Measurements from ENCODE around the gene GAPDH. TPM values are rescaled to one million over a fixed set of nuclear protein-coding genes. Genes with fewer than 3 reads are reported as not detected.

GAPDH gene
- total RNA-seq, 1 donor, result 2,093 TPM

- Histone ChIP-seq H3K27me3 (ENCODE audit: insufficient read depth, low read length) (no peaks in the 10 kb centered on the region), H3K4me3 (ENCODE audit: low read length) (no peak overlapping the region), H3K9me3 (ENCODE audit: low read depth, low read length) (no peaks in the 10 kb centered on the region), H3K4me1 (ENCODE audit: insufficient read depth, low read length) (no peaks in the 10 kb centered on the region)
These were observed 10.6 kb upstream of the GAPDH start for GRCh38 chr12:6523708-6524107.

DNA sequence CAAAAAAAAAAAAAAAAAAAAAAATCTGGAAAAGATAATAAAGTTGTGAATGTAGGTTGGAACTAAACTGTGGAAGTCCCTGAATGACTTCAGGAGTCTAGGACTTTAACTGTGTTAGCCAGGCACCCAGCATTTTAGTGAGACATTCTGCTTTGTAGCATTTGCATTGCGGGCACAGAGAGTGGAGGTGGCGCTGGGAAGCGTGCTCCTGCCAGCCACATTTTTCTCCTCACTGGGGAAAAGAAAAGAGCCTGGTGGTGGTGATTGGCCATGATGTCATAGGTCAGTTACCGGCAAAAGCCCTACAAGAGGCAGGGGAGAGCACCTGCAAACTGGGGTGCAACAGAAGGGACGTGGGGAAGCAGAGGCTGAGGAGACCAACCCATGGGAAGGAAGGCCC lies 9.7 kb upstream of the GAPDH start:
- H3K4me3 ChIP-seq (ENCODE audit: low read length), result no peak overlapping the region
- H3K4me1 ChIP-seq (ENCODE audit: insufficient read depth, low read length), result no peaks in the 10 kb centered on the region
- H3K27me3 ChIP-seq (ENCODE audit: insufficient read depth, low read length), result no peaks in the 10 kb centered on the region
- no peaks in the 10 kb centered on the region for H3K9me3 ChIP-seq (ENCODE audit: low read depth, low read length)

- H3K4me3 ChIP-seq (ENCODE audit: low read length), result no peak overlapping the region
- no peaks in the 10 kb centered on the region for H3K27me3 ChIP-seq (ENCODE audit: insufficient read depth, low read length)
- H3K9me3 ChIP-seq (ENCODE audit: low read depth, low read length), result no peaks in the 10 kb centered on the region
- no peaks in the 10 kb centered on the region for H3K4me1 ChIP-seq (ENCODE audit: insufficient read depth, low read length)
These were observed 8.1 kb upstream of the GAPDH start for GRCh38 chr12:6526201-6526600.

- H3K27me3 ChIP-seq (ENCODE audit: insufficient read depth, low read length), result no peaks in the 10 kb centered on the region
- no peak overlapping the region for H3K4me3 ChIP-seq (ENCODE audit: low read length)
- H3K4me1 ChIP-seq (ENCODE audit: insufficient read depth, low read length), result peaks cover 3% of the 10 kb centered on the region
- H3K9me3 ChIP-seq (ENCODE audit: low read depth, low read length), result no peaks in the 10 kb centered on the region
These were observed 7.4 kb upstream of the GAPDH start for GRCh38 chr12:6526766-6527525.

GRCh38 chr12:6527711-6528110 lies 6.6 kb upstream of the GAPDH start:
- Histone ChIP-seq H3K9me3 (ENCODE audit: low read depth, low read length) (no peaks in the 10 kb centered on the region), H3K27me3 (ENCODE audit: insufficient read depth, low read length) (no peaks in the 10 kb centered on the region), H3K4me3 (ENCODE audit: low read length) (no peak overlapping the region), H3K4me1 (ENCODE audit: insufficient read depth, low read length) (peaks cover 11% of the 10 kb centered on the region)

- H3K9me3 ChIP-seq (ENCODE audit: low read depth, low read length), result no peaks in the 10 kb centered on the region
- peaks cover 21% of the 10 kb centered on the region for H3K4me1 ChIP-seq (ENCODE audit: insufficient read depth, low read length)
- H3K27me3 ChIP-seq (ENCODE audit: insufficient read depth, low read length), result no peaks in the 10 kb centered on the region
- no peak overlapping the region for H3K4me3 ChIP-seq (ENCODE audit: low read length)
These were observed 5.6 kb upstream of the GAPDH start for GRCh38 chr12:6528539-6529235.

GRCh38 chr12:6529291-6529737 lies 5.0 kb upstream of the GAPDH start:
- no peaks in the 10 kb centered on the region for H3K9me3 ChIP-seq (ENCODE audit: low read depth, low read length)
- no peak overlapping the region for H3K4me3 ChIP-seq (ENCODE audit: low read length)
- no peaks in the 10 kb centered on the region for H3K27me3 ChIP-seq (ENCODE audit: insufficient read depth, low read length)
- H3K4me1 ChIP-seq (ENCODE audit: insufficient read depth, low read length), result peaks cover 25% of the 10 kb centered on the region

DNA sequence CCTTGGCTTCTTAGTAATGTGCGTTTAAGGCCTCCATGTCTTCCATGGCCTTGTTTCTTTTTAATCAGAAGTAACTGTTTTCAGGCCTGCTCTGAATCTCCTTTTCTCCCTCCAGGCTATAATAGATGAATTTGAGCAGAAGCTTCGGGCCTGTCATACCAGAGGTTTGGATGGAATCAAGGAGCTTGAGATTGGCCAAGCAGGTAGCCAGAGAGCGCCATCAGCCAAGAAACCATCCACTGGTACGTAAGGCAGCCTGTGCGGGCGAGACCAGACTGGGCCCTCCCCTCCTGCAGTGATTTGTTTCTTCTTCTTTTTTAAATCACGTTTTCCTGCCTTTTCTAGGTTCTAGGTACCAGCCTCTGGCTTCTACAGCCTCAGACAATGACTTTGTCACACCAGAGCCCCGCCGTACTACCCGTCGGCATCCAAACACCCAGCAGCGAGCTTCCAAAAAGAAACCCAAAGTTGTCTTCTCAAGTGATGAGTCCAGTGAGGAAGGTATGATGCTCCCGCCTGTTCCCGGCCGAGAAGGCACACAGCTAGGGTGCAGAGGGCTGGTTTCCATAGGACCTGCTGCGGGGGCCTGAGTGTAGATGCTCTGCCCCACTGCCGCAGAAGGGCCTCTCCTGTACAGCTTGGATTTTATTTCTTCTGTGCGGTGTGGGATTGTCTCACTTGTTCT lies 3.6 kb upstream of the GAPDH start:
- H3K4me1 ChIP-seq (ENCODE audit: insufficient read depth, low read length), result peaks cover 28% of the 10 kb centered on the region
- H3K27me3 ChIP-seq (ENCODE audit: insufficient read depth, low read length), result no peaks in the 10 kb centered on the region
- H3K9me3 ChIP-seq (ENCODE audit: low read depth, low read length), result no peaks in the 10 kb centered on the region
- H3K4me3 ChIP-seq (ENCODE audit: low read length), result no peak overlapping the region

GRCh38 chr12:6532051-6532926 lies 2.0 kb upstream of the GAPDH start:
- no peak overlapping the region for H3K4me3 ChIP-seq (ENCODE audit: low read length)
- H3K4me1 ChIP-seq (ENCODE audit: insufficient read depth, low read length), result peaks cover 44% of the 10 kb centered on the region

DNA sequence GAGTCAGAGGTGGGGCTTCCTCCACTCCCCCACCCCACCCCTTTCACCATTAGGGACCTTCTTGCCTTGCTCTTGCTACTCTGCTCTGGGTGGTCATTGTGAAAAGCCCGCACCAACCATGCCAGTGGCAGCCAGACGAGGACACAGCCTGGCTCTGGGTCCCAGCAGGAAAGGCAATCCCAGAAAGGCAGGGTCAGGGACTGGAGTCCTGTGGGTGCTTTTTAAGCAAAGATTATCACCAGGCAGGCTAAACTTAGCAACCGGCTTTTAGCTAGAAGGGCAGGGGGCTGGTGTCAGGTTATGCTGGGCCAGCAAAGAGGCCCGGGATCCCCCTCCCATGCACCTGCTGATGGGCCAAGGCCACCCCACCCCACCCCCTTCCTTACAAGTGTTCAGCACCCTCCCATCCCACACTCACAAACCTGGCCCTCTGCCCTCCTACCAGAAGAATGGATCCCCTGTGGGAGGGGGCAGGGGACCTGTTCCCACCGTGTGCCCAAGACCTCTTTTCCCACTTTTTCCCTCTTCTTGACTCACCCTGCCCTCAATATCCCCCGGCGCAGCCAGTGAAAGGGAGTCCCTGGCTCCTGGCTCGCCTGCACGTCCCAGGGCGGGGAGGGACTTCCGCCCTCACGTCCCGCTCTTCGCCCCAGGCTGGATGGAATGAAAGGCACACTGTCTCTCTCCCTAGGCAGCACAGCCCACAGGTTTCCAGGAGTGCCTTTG lies 1.2 kb upstream of the GAPDH start:
- H3K4me3 ChIP-seq (ENCODE audit: low read length), result peak overlapping the region; percentile 97
- peaks cover 52% of the 10 kb centered on the region for H3K4me1 ChIP-seq (ENCODE audit: insufficient read depth, low read length)
- H3K27me3 ChIP-seq (ENCODE audit: insufficient read depth, low read length), result no peaks in the 10 kb centered on the region
- H3K9me3 ChIP-seq (ENCODE audit: low read depth, low read length), result no peaks in the 10 kb centered on the region

More at GRCh38 chr12:6532051-6532926, 2.0 kb upstream of the GAPDH start:
- Histone ChIP-seq H3K27me3 (ENCODE audit: insufficient read depth, low read length) (no peaks in the 10 kb centered on the region), H3K9me3 (ENCODE audit: low read depth, low read length) (no peaks in the 10 kb centered on the region)

DNA sequence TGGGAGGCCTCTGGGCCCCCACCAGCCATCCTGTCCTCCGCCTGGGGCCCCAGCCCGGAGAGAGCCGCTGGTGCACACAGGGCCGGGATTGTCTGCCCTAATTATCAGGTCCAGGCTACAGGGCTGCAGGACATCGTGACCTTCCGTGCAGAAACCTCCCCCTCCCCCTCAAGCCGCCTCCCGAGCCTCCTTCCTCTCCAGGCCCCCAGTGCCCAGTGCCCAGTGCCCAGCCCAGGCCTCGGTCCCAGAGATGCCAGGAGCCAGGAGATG lies 729 bp upstream of the GAPDH start:
- H3K4me1 ChIP-seq (ENCODE audit: insufficient read depth, low read length), result peaks cover 57% of the 10 kb centered on the region
- H3K27me3 ChIP-seq (ENCODE audit: insufficient read depth, low read length), result no peaks in the 10 kb centered on the region
- H3K4me3 ChIP-seq (ENCODE audit: low read length), result peak overlapping the region; percentile 97
- H3K9me3 ChIP-seq (ENCODE audit: low read depth, low read length), result no peaks in the 10 kb centered on the region

DNA sequence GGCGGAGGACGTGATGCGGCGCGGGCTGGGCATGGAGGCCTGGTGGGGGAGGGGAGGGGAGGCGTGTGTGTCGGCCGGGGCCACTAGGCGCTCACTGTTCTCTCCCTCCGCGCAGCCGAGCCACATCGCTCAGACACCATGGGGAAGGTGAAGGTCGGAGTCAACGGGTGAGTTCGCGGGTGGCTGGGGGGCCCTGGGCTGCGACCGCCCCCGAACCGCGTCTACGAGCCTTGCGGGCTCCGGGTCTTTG lies 303 bp downstream of the GAPDH start:
- no peaks in the 10 kb centered on the region for H3K27me3 ChIP-seq (ENCODE audit: insufficient read depth, low read length)
- H3K9me3 ChIP-seq (ENCODE audit: low read depth, low read length), result no peaks in the 10 kb centered on the region
- H3K4me3 ChIP-seq (ENCODE audit: low read length), result peak overlapping the region; percentile 97
- H3K4me1 ChIP-seq (ENCODE audit: insufficient read depth, low read length), result peaks cover 63% of the 10 kb centered on the region

GRCh38 chr12:6534945-6535696 lies 804 bp downstream of the GAPDH start:
- no peaks in the 10 kb centered on the region for H3K9me3 ChIP-seq (ENCODE audit: low read depth, low read length)
- no peaks in the 10 kb centered on the region for H3K27me3 ChIP-seq (ENCODE audit: insufficient read depth, low read length)
- peaks cover 68% of the 10 kb centered on the region for H3K4me1 ChIP-seq (ENCODE audit: insufficient read depth, low read length)

DNA sequence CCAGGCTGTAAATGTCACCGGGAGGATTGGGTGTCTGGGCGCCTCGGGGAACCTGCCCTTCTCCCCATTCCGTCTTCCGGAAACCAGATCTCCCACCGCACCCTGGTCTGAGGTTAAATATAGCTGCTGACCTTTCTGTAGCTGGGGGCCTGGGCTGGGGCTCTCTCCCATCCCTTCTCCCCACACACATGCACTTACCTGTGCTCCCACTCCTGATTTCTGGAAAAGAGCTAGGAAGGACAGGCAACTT lies 1.3 kb downstream of the GAPDH start:
- H3K9me3 ChIP-seq (ENCODE audit: low read depth, low read length), result no peaks in the 10 kb centered on the region
- H3K27me3 ChIP-seq (ENCODE audit: insufficient read depth, low read length), result no peaks in the 10 kb centered on the region
- H3K4me1 ChIP-seq (ENCODE audit: insufficient read depth, low read length), result peaks cover 73% of the 10 kb centered on the region
- peak overlapping the region; percentile 97 for H3K4me3 ChIP-seq (ENCODE audit: low read length)

More at GRCh38 chr12:6534945-6535696, 804 bp downstream of the GAPDH start:
- H3K4me3 ChIP-seq (ENCODE audit: low read length), result peak overlapping the region; percentile 97

Data from mononuclear cell (primary cell).